AG09309 (cell line): ENCODE data around the gene AK1.
A peak's percentile ranks its signal among the peaks of the same experiment; 100 is the strongest.
"Not testable (repeated sequence)": the region's sequence is repeated elsewhere in the genome, so short reads cannot be mapped to it uniquely, and the experiment has no call there.

Experiments used
- DNase-seq: peaks from one replicate; pipeline ENCODE4 v3.0.0-alpha.2; 2010; ENCODE audit warnings: low read depth
- H3K4me3 ChIP-seq: 2 replicates; pipeline ENCODE4 v1.5.1; 2011; ENCODE audit warnings: mild to moderate bottlenecking, low read depth, low read length, moderate library complexity; ENCODE audit not compliant: control insufficient read depth
- CTCF ChIP-seq: IDR thresholded peaks from 2 replicates; pipeline ENCODE4 v1.5.1; 2011; ENCODE audit warnings: mild to moderate bottlenecking, low read depth, low read length, inconsistent platforms; ENCODE audit not compliant: insufficient read depth, control insufficient read depth; ENCODE audit errors: missing control alignments

The AK1 gene

GRCh38 chr9:127873223-127873691 lies 4.2 kb downstream of the AK1 start:
- no peak for TF ChIP-seq CTCF
- no peak for DNase-seq
- H3K4me3 ChIP-seq: no peak overlapping the region

GRCh38 chr9:127872369-127873222 lies 4.9 kb downstream of the AK1 start:
- TF ChIP-seq CTCF: no peak
- no peak for DNase-seq
- no peak overlapping the region for H3K4me3 ChIP-seq

GRCh38 chr9:127871531-127871930 lies 5.9 kb downstream of the AK1 start:
- no peak for TF ChIP-seq CTCF
- no peak overlapping the region for H3K4me3 ChIP-seq
- DNase-seq: no peak

- DNase-seq: no peak
- no peak overlapping the region for H3K4me3 ChIP-seq
- TF ChIP-seq CTCF: no peak
Measured at GRCh38 chr9:127870887-127871286, 6.6 kb downstream of the AK1 start.

GRCh38 chr9:127870153-127870491 lies 7.4 kb downstream of the AK1 start:
- not testable (repeated sequence) for H3K4me3 ChIP-seq

GRCh38 chr9:127869310-127870152 lies 7.9 kb downstream of the AK1 start:
- no peak overlapping the region for H3K4me3 ChIP-seq
- DNase-seq: no peak
- peak; percentile 93 for TF ChIP-seq CTCF

More at GRCh38 chr9:127870153-127870491, 7.4 kb downstream of the AK1 start:
- DNase-seq: not testable (repeated sequence)
